Kidney (tissue), 14 donors: ENCODE results near the gene FERMT3. TPM values are rescaled to one million over a fixed set of nuclear protein-coding genes. Genes with fewer than 3 reads are reported as not detected.
A peak's percentile ranks its signal among the peaks of the same experiment; 100 is the strongest.

ENCODE experiments used
- DNase-seq, 5 donors: peaks; one replicate each; pipeline ENCODE4 v3.0.0-alpha.2; 2013 to 2020
- FAIRE-seq: peaks from 2 replicates; lab custom pipeline; 2012; peaks lifted over from hg19 to GRCh38; lab: Jason Lieb, UNC
- H3K27ac ChIP-seq, 2 donors: one replicate each; pipeline ENCODE4 v1.7.0; 2013; ENCODE audit warnings: low read depth in 2 of 2, low read length in 2 of 2, inconsistent platforms in 1 of 2
- H3K27me3 ChIP-seq: one replicate; pipeline ENCODE4 v1.7.1; 2013; ENCODE audit warnings: low read length, inconsistent platforms; ENCODE audit not compliant: control insufficient read depth, insufficient read depth
- H3K36me3 ChIP-seq, 3 donors: one replicate each; pipeline versions ENCODE4 v1.7.0 to v1.7.1; 2013; ENCODE audit warnings: low read length in 3 of 3, control low read depth in 1 of 3, inconsistent platforms in 1 of 3; ENCODE audit not compliant: insufficient read depth in 3 of 3, control insufficient read depth in 2 of 3
- H3K4me1 ChIP-seq, 3 donors: one replicate each; pipeline versions ENCODE4 v1.7.0 to v1.7.1; 2013; ENCODE audit warnings: low read length in 3 of 3, inconsistent platforms in 1 of 3, low read depth in 1 of 3; ENCODE audit not compliant: control insufficient read depth in 2 of 3, insufficient read depth in 2 of 3
- H3K4me3 ChIP-seq, 3 donors: one replicate each; pipeline versions ENCODE4 v1.7.0 to v1.8.1; 2013; ENCODE audit warnings: low read length in 3 of 3, control low read depth in 1 of 3, inconsistent platforms in 1 of 3
- H3K9ac ChIP-seq, 3 donors: one replicate each; pipeline versions ENCODE4 v1.7.0 to v1.7.1; 2013; ENCODE audit warnings: low read length in 3 of 3, control low read depth in 1 of 3, inconsistent platforms in 1 of 3
- H3K9me3 ChIP-seq, 3 donors: one replicate each; pipeline versions ENCODE4 v1.7.0 to v1.7.1; 2013; ENCODE audit warnings: low read length in 3 of 3, control low read depth in 1 of 3, inconsistent platforms in 1 of 3; ENCODE audit not compliant: control insufficient read depth in 2 of 3, insufficient read depth in 1 of 3
- CTCF ChIP-seq: IDR thresholded peaks from 3 replicates; pipeline ENCODE4 v1.5.1; 2012; ENCODE audit warnings: mild to moderate bottlenecking, moderate library complexity, borderline replicate concordance; ENCODE audit not compliant: insufficient read depth; ENCODE audit errors: extremely low read depth
- intact Hi-C: fragments of 100-400 bp; cut with DNase I; formaldehyde crosslinking; loops from one replicate; pipeline ENCODE4 v1.11.1; 2022
- polyA plus RNA-seq: library from polyadenylated mRNA; stranded (reverse); fragments of 350-450 nt; fragmentation: Illumina TruSeq; extraction: RNeasy Lipid Tissue Mini Kit (QIAGEN cat#74804); gene quantifications from one replicate; pipeline ENCODE4 v1.2.3, GENCODE V29; 2014; ENCODE audit warnings: low read depth, low replicate concordance; ENCODE audit not compliant: insufficient read depth
- total RNA-seq: library from RNA; stranded (reverse); fragmentation: NEBNext Ultra II Directional; extraction: Animal tissue kit (Norgen Biotek cat#: 25700); gene quantifications from one replicate; pipeline ENCODE4 v1.2.1, GENCODE V29; 2021
- donor health status: control.
- donor health status: control.
- donor health status: control.
- donor health status: control.
- donor health status: control.
- donor health status: DM: yes; HTN: yes; CAD: no.
- donor health status: Normal renal cell carcinoma (clear cell type).

The FERMT3 gene
- total and polyA plus RNA-seq, 2 donors from 2014 or later: 11.8 to 36.3 TPM

- Histone ChIP-seq H3K9me3 (no peaks in the 10 kb centered on the region), H3K4me1 (peaks cover 0 to 39% (median 6%) of the 10 kb centered on the region in 3 donors), H3K27ac (peak within 1 kb of the TSS; percentile 89 to 91), H3K4me3 (peak within 1 kb of the TSS; percentile 75 to 97 (median 81)), H3K9ac (peak within 1 kb of the TSS; percentile 20 to 88 (median 65)), H3K36me3 (peaks cover 0 to 9% (median 4%) of the 10 kb centered on the region in 3 donors), H3K27me3 (no peaks in the 10 kb centered on the region)
- DNase-seq: peak; percentile 88 to 96 (median 94)
- peak; percentile 12 for TF ChIP-seq CTCF
- no peak for FAIRE-seq
- intact Hi-C loops: no loop called here
Observed at GRCh38 chr11:64246871-64247728, 40.6 kb downstream of the FERMT3 start, which contains the start of gene PPP1R14B. Gene PPP1R14B (minus strand): TSS chr11:64246943. CDS start chr11:64246673, 270 bp downstream.

GRCh38 chr11:64247729-64248531 lies 41.4 kb downstream of the FERMT3 start:
- Histone ChIP-seq H3K9me3 (no peaks in the 10 kb centered on the region), H3K4me1 (peaks cover 0 to 39% (median 5%) of the 10 kb centered on the region in 3 donors), H3K4me3 (peak overlapping the region in 2 of 3 donors; percentile 18 to 97), H3K27ac (peak overlapping the region; percentile 89 to 91), H3K36me3 (peaks cover 0 to 9% (median 4%) of the 10 kb centered on the region in 3 donors), H3K9ac (peak overlapping the region in 1 of 3 donors; percentile 48), H3K27me3 (no peaks in the 10 kb centered on the region)
- no peak for FAIRE-seq
- TF ChIP-seq CTCF: no peak
- DNase-seq: no peak
- intact Hi-C loops: no loop called here

GRCh38 chr11:64248578-64248977 lies 42.1 kb downstream of the FERMT3 start:
- H3K36me3 ChIP-seq: peaks cover 0 to 6% (median under 1%) of the 10 kb centered on the region in 3 donors
- TF ChIP-seq CTCF: no peak

More at GRCh38 chr11:64248578-64248977, 42.1 kb downstream of the FERMT3 start:
- peaks cover 0 to 37% (median 5%) of the 10 kb centered on the region in 3 donors for H3K4me1 ChIP-seq
- no peaks in the 10 kb centered on the region for H3K9me3 ChIP-seq
- H3K27me3 ChIP-seq: no peaks in the 10 kb centered on the region
- no peak overlapping the region for H3K27ac ChIP-seq
- H3K9ac ChIP-seq: no peak overlapping the region
- DNase-seq: no peak
- intact Hi-C loops: no loop called here
- H3K4me3 ChIP-seq: no peak overlapping the region
- FAIRE-seq: no peak
